Hindlimb muscle (tissue), 1 donor: Measurements from ENCODE around the gene ST8SIA1. TPM values are rescaled to one million over a fixed set of nuclear protein-coding genes. Genes with fewer than 3 reads are reported as not detected.
"Not testable (repeated sequence)": the region's sequence is repeated elsewhere in the genome, so short reads cannot be mapped to it uniquely, and the experiment has no call there.

ENCODE experiments used
- DNase-seq: peaks from one replicate; pipeline ENCODE4 v3.0.0-alpha.2; 2013
- polyA plus RNA-seq: library from polyadenylated mRNA; unstranded; fragments of 120-200 nt; gene quantifications from one replicate; pipeline ENCODE4 v1.2.1, GENCODE V29; 2013; ENCODE audit not compliant: insufficient read length

ST8SIA1 gene
- polyA plus RNA-seq, 1 donor: 11.6 TPM

DNA sequence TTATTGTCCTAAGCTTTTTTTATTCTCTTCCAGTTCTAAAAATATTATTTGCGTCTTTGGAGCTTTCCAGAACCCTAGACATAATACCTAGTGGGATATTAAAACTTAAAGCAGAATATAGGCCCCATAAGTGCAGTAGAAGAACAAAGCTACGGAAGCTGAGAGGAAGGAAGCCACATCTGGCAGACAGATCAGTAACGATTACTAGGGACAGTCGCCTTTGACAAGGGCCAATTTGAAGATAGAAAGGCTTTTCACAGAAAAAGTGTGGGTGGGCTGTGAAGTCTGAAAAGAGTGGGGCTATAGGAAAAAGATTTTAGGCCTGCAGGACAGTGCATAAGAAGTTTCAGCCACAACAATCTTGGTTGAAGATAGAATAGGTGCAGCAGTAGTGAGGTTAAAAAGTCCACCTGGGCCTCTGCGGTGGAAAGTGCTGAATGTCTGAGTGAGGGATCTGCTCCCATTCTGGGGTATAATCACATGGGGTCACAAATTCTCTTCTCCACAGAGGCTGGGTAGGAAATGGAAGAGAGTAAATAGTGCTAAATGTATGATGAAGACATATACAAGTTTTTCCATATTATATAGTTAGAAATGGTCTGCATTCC, 174.0 kb downstream of the ST8SIA1 start:
- DNase-seq: peak; percentile 13

DNA sequence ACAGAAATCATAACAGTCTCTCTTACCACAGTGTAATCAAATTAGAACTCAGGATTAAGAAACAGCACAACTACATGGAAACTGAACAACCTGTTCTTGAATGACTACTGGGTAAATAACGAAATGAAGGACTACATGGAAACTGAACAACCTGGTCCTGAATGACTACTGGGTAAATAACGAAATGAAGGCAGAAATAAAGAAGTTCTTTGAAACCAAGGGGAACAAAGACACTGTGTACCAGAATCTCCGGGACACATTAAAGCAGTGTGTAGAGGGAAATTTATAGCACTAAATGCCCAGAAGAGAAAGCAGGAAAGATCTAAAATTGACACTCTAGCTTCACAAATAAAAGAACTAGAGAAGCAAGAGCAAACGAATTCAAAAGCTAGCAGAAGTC, 185.2 kb downstream of the ST8SIA1 start:
- not testable (repeated sequence) for DNase-seq

DNA sequence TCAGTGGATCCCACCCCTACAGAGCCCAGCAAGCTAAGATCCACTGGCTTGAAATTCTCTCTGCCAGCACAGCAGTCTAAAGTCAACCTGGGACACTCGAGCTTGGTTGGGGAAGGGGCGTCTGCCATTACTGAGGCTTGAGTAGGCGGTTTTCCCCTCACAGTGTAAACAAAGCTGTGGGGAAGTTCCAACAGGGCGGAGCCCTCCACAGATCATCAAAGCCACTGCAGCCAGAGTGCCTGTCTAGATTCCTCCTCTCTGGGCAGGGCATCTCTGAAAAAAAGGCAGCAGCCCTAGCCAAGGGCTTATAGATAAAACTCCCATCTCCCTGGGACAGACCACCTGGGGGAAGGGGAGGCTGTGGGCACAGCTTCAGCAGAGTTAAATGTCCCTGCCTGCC, 187.8 kb downstream of the ST8SIA1 start:
- not testable (repeated sequence) for DNase-seq

Other genes with a start within 250 kb of the ST8SIA1 start
- gene C2CD5, start 209.8 kb upstream of the ST8SIA1 start, polyA plus RNA-seq: 34.8 TPM